ENCODE data around the gene TMEM151A. TPM values are rescaled to one million over a fixed set of nuclear protein-coding genes. Genes with fewer than 3 reads are reported as not detected.
"Not testable (repeated sequence)": the region's sequence is repeated elsewhere in the genome, so short reads cannot be mapped to it uniquely, and the experiment has no call there.

The TMEM151A gene
- total RNA-seq, 1 donor from 2014 or later, result 0.14 TPM

DNA sequence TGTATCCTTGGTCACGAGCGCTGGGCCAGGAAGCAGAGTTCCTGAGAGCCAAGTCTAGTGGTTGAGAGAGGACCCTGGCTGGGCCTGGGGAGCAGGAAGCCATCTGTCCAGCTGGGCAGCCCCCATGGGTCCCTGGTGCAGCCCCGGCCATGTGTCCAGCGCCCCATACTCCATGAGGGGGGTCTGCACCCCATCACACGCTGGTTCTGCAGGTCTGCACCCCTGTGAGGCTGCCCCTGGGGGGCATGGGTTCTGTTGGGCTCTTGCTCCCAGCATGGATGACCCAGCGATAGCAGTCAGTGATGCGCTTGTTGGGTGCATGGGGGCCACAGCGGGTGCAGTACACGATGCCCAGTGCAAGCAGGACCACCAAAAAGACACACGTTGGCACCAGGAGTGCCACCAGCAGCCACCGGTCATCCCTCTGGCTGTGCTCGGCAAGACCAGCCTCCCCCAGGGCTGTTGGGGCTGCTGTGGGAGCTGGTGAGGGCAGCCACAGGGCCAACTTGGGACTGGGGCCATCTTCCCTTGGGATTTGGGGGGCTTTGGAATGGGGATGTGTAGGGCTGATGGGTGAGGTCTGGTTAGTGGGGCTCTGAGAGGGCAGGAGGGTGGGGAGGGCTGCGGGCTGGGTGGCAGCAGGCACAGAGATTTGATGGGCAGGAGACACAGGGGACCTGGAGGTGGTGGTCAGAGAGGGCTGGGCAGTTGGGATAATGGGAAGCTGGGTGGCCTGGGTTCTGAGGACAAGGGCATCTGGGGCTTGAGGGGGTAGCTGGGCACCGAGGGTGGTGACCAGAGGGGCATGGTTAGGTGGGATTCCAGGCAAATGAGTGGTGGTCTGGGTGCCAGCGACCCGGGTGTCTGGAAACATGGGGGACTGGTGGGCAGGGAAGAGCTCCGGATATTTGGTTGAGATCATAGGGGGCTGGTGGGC lies 23.1 kb downstream of the TMEM151A start:
- ATAC-seq, result no peak
- DNase-seq (ENCODE audit: missing footprints), result peak; percentile 35
- intact Hi-C loops (cut with DNase I), result loop anchor here (5.0 kb wide), 1 partner anchor 32 kb away; the partner anchor contains the start of genes B4GAT1 and BRMS1

DNA sequence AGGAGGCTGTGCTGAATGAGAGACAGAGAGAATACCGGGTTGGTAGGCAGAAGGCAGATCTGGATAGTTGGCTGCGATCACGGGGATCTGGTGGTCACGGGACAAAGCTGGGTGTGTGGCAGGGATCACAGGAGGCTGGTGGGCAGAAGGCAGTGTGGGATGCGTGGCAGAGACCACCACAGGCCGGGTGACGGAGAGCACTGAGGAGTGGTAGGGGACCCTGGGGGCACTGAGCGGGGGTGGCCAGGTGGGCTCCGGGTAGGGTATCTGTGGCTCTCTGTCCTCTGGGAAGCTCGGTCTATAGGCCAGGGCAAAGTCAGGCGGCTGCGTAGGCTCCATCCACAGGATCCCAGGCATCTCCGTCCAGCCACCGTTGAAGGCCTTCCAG lies 23.8 kb downstream of the TMEM151A start:
- ATAC-seq, result no peak
- peak; percentile 54 for DNase-seq (ENCODE audit: missing footprints)
- intact Hi-C loops (cut with DNase I), result no loop called here

DNA sequence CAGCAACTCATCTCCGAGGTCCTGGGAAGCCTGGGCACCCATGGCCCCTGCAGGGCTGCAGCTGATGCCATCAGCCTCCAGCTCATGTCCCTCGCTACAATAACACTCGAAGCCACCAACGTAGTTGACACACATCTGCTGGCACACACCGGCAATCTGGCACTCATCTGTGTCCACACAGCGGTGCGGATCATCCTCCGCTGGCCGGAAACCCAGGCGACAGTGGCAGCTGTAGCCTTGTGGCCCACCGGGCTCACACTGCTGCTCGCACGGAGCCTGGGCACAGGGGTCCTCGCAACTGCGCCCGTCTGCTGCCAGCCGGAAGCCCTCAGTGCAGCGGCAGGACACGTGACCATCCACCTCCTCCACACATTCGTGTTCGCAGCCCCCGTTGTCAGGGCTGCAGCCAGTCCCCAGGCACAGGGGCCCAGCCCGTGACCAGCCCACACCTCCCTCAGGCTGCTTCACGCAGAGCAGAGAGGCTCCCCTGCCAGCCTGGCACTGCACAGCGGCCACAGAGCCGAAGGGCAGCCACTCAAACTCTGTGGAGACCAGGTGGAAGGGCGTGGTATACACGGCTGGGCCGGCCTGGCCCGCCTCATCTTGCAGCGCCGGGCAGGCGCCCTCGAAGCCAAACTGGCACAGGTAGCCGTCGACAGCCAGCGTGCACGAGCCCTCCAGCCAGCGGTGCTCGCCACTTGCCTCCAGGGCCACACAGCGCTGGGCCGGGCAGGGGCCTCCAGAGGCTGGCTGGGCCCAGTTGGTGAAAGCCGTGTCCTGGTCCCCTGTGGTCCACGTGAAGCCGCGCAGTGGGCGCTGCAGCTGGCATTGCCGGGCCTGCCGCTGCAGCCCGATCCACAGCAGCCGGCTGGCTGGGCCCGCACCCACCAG lies 24.5 kb downstream of the TMEM151A start:
- intact Hi-C loops (cut with DNase I), result no loop called here
- peak; percentile 68 for DNase-seq (ENCODE audit: missing footprints)
- ATAC-seq, result no peak

DNA sequence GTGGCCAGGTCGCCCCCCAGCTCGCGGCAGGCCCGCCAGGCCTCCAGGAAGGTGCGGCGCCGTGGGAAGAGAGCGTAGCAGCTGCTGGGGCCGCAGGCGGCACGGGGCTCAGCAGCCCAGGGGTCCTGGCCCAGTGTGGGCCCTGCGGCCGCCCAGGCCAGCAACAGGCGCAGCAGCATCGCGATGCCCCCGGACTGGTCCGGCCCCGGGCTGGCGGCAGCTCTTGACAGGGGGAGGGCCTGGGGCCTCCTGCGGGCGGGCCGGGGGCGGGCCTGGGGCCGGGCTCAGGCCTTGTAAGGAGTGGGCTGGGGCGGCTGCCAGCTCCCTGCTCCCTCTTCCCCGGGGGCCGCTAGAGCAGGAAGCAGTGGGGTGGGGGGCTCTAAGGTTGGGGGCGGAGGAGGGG lies 25.2 kb downstream of the TMEM151A start, which contains the start of gene CD248:
CD248 (minus strand) TSS at position 196 of the 403 bp plus-strand sequence; CDS start at position 179, 17 bp downstream.
- intact Hi-C loops (cut with DNase I), result no loop called here
- ATAC-seq, result peak; percentile 58
- peak; percentile 91 for DNase-seq (ENCODE audit: missing footprints)

DNA sequence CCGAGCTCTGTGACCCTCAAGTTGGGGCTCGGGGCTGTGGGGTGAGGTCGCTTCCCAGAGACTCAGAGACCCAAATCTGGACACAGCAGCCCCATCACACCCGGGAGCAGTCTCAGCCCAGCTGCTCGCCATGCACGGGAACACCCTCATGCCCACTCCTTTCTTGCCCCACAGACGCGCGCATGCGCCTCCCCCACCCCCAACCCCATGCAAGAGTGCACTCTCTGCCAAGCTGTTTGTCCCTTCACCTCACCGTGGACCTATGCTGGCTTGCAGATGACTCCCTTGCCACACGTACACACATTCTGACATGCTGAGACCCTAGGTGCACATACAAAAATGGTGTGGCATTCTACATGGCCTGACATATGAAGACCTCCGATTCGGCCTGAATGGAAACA lies 25.6 kb downstream of the TMEM151A start:
- ATAC-seq (peak; percentile 11), DNase-seq (ENCODE audit: missing footprints) (peak; percentile 73)
- intact Hi-C loops (cut with DNase I), result no loop called here

DNA sequence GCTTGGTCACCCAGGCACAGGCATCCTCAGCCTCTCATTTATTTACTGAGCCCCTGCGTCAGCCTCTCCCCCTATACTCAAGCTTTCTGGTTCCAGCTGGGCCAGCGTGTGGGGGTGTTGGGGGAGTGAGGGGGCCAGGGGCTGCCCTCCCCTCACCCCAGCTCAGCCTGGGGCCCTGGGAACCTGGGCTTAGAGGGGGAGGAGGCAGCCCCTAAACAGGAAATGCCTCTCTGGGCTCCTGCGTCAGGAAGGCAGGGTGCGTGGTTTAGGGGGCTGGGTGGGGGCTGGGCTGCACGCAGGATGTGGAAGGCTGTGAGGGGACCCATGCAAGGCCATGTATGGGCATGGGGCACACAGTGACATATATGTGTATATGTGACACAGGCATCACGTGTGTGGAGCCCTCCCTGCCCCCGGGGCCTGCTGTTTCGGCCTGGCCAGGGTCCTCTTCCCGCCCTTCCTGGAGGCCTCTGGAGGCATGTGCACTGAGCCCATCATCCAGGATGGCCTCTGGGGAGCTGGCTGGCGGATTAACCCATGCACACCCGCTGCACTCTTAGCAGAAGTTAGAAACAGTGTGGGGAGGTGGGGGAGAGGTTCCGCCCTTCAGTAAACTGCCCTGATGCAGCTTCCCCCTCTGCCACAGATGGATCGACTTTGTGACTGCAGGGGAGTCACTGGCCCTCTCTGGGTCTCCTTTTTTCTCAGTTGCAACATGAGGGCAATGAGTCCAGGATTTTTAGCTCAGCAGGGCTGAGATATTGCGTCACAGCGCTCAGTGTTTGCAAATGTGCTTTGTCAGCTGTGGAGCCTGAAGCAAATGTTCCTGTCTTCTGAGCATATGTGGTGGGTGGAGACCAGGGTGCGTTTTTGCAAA lies 26.3 kb downstream of the TMEM151A start:
- DNase-seq (ENCODE audit: missing footprints) (peak; percentile 87), ATAC-seq (peak; percentile 41)
- intact Hi-C loops (cut with DNase I), result no loop called here

DNA sequence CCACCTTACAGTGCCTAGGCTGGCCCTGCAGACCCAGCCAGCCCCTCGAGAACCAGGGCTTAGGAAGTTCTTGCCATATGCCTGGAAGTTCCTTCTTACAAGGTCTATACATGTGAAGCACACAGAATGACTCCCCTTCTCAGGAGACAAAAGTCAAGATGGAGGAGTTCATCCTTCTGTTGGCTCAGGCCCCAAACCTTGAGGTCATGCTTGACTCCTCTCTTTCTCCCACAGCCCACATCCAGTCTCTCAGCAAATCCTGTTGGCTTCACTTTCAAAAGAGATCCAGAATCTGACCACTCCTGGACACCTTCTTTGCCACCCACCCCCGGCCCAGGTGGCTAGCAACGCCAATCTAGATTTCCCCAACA lies 26.9 kb downstream of the TMEM151A start:
- DNase-seq (ENCODE audit: missing footprints), result peak; percentile 28
- ATAC-seq, result no peak
- intact Hi-C loops (cut with DNase I), result no loop called here

DNA sequence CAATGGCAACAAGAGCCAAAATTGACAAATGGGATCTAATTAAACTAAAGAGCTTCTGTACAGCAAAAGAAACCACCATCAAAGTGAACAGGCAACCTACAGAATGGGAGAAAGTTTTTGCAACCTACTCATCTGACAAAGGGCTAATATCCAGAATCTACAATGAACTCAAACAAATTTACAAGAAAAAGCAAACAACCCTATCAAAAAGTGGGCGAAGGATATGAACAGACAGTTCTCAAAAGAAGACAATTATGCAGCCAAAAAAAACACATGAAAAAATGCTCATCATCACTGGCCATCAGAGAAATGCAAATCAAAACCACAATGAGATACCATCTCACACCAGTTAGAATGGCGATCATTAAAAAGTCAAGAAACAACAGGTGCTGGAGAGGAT lies 28.6 kb downstream of the TMEM151A start:
- DNase-seq (ENCODE audit: missing footprints); intact Hi-C loops (cut with DNase I); ATAC-seq: not testable (repeated sequence)

DNA sequence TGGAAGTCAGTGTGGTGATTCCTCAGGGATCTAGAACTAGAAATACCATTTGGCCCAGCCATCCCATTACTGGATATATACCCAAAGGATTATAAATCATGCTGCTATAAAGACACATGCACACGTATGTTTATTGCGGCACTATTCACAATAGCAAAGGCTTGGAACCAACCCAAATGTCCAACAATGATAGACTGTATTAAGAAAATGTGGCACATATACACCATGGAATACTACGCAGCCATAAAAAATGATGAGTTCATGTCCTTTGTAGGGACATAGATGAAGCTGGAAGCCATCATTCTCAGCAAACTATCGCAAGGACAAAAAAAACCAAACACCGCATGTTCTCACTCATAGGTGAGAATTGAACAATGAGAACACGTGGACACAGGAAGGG lies 29.1 kb downstream of the TMEM151A start:
- DNase-seq (ENCODE audit: missing footprints); intact Hi-C loops (cut with DNase I); ATAC-seq: not testable (repeated sequence)

DNA sequence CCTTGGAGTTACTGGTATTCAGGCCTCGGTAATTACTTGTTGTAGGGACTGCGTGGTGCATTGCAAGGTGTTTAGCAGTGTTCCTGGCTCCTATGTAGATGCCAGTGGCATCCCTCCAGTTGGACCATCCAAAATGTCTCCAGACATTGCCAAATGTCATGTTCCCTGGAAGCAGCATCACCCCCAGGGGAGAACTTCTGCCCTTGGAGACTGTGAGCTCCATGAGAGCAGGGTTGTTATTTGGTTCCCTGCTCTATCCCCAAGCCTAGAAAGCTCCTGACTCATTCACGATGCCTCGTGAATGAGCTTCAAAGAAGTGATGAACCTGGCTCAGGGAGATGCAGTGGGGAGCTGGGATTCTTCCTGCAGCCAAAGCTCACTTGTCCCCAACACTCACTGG lies 29.9 kb downstream of the TMEM151A start:
- no peak for DNase-seq (ENCODE audit: missing footprints)
- intact Hi-C loops (cut with DNase I), result no loop called here

DNA sequence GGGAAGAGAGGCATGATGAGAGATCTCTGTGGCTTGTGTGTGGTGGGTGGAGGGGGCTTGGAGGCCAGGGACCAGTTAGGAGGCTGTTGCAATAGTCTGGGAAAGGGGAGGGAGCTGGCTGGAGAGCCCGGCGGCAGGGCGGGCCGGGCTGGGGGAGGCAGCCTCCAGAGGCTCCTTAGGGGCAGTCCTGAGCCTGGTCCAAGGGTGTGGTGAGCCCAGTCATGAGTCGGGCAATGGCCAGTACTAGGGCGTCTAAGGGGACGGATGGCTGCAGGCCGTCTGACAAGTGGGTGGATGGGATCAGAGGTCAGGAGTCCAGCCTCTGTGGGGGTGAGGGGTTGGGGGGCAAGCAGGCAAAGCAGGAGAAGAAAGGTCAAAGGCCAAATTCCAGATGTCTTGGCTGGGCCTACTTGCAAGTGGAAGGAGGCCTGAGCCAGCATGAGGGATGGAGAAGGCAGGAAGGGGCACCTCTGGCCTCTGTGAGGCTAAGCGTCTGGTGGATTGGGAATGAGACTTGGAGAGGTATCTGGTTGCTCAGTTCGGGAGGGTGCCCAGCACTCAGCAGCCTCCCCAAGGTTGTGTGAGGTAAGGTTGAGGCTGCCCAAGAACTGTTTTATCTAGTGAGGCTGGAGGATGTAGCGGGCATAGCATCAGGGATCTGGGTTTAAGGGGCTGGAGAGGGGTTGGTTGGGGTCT lies 31.2 kb downstream of the TMEM151A start:
- intact Hi-C loops (cut with DNase I), result no loop called here
- peak; percentile 85 for DNase-seq (ENCODE audit: missing footprints)
- peak; percentile 78 for ATAC-seq

More for the DNA sequence above, 29.9 kb downstream of the TMEM151A start:
- ATAC-seq, result no peak

DNA sequence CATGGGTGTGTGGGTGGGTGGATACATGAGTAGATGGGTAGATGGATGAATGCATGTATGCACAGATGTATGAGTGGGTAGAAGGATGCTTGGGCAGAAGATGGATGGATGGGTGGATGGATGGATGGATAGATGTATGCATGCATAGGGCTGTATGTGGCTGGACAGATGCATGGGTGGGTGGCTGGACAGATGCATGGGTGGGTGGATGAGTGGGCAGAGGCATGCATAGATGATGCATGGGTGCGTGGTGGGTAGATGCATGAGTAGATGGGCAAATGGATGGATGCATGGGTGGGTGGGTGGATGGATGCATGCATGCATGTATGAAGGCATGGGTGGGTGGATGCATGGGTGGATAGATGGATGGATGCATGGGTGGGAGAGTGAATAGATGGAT lies 32.0 kb downstream of the TMEM151A start:
- ATAC-seq (no peak), DNase-seq (ENCODE audit: missing footprints) (peak; percentile 32)
- intact Hi-C loops (cut with DNase I), result no loop called here

DNA sequence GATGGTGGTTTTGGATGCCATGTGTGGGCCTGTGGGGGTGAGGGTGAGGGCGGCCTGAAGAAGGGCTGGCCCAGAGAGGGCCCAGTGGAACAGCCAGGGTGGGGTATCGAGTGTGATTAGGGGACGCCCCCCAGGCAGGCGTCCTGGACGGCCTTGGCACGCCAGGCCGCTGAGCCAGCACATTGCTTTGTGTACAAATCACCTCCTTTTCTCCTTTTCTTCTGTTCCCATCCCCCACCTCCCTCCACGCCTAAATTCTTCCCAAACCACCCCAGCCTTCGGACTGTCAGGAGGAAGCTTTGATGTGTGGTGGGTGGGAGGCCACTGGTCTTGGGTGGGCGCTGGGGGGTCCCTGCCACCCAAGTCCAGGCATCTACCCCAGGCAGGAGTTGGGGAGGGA lies 33.0 kb downstream of the TMEM151A start:
- intact Hi-C loops (cut with DNase I), result no loop called here
- DNase-seq (ENCODE audit: missing footprints) (peak; percentile 55), ATAC-seq (no peak)

DNA sequence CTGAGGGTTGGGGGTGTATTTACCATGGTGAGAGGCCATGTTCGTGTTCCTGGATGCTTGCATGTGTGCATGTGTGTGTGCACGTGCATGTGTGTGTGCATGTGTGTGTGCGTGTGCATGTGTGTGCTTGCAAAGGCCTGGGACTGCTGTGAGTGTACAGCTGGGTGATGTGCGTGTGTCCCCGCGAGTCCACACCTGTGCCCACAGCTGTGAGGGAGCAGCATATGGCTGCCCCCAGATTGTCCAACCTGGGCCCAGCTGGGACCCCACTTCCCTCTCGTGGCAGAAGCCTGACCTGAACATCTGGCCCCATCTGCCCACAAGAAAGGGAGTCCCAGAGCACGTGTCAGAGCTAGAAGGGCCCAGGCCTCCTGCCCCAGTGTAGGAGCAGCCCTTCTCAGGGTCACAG lies 33.6 kb downstream of the TMEM151A start:
- peak; percentile 49 for DNase-seq (ENCODE audit: missing footprints)
- intact Hi-C loops (cut with DNase I), result no loop called here

DNA sequence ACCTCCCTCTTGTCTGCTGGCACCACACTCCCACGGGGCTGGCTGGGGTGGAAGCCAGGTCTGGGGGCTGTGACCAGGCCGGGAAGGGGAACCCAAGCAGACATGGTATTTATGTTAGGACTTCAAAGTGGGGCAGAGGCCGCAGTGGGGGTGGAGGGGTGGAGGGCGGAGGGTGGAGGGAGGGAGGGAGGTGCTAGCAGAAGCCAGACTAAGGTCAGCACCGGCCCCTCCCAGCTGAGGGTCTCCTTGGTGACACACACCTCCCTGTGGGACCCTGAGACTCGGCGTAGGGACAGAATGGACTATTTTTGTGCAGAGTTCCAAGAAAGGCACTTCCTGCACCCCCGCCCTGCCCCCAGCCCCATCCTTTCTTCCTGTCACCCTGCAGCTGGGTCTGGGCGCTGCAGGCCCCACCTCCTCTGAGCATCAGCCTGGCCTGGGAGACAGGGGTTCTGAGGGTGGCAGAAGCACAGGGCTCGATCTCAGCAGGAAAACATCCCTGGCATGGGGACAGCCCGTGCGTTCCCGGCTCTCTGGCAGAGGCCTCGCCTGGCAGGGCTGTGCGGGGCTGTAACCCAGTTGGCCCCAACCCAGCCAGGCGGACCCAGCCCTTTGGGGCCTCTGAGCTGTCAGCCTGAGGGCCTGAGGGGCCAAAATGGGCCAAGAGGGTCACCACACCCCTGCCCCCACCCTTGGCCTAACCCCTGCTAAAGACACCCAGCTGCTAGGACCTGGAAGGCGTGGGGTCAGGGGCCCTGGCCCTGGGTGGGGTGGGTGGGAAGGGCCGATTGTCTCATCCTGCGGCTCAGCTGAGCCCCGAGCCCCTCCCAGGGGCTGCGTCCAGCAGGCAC lies 34.8 kb downstream of the TMEM151A start:
- intact Hi-C loops (cut with DNase I), result no loop called here
- ATAC-seq, result peak; percentile 62
- peak; percentile 83 for DNase-seq (ENCODE audit: missing footprints)

More for the DNA sequence above, 33.6 kb downstream of the TMEM151A start:
- no peak for ATAC-seq

DNA sequence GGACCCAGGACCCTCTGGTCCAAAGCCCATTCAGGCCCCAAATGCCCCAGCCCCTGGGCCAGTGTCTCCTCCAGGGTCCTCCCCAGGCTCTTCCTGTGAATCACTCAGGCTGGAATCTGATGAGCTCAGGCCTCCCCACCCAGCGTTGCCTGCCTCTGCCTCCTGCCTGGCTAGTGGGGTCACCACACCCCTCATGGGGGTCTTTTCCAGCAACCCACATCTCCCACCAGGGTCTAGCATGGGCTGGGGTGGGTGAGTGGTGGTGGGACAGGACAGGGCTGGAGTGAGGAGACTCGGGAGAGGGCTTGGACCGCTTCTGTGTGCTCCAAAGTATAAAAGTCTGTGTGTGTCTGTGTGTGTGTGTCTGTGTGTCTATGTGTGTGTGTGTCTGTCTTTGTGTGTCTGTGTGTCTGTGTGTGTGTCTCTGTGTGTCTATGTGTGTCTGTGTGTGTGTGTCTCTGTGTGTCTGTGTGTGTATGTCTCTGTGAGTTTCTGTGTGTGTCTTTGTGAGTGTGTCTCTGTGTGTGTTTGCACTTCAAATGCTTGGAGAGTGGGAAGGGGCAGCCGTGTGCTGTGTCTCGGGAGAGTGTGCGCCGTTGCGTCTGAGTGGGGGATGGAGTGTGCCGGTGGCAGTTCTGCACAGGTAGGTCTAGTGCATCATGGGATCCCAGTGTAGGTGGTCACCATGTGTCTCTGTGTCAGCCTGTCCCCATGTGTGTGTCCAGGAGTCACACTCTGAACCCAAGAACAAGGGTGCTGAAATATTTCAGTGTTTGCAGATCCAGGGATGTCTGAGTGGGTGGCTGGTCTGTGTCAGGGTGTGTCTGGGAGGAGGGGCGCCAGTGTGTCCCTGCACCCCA lies 35.7 kb downstream of the TMEM151A start:
- DNase-seq (ENCODE audit: missing footprints) (peak; percentile 58), ATAC-seq (peak; percentile 30)

More for the DNA sequence above, 35.7 kb downstream of the TMEM151A start:
- intact Hi-C loops (cut with DNase I), result loop anchor here (1.0 kb wide), 1 partner anchor 15 kb away; no protein-coding TSS in a partner anchor
